GM12878 (cell line): Measurements from ENCODE around the gene CHIA. TPM values are rescaled to one million over a fixed set of nuclear protein-coding genes. Genes with fewer than 3 reads are reported as not detected.

ENCODE experiments used
- ATAC-seq: fragments of 200-7000 bp; cut with Tn5 transposase; 3 replicates; pipeline ENCODE4 v1.9.1; 2020; ENCODE audit warnings: mild to moderate bottlenecking, moderate library complexity
- BruUV-seq: library from RNA; stranded (reverse); fragments of 400-500 nt; replicated peaks from 2 replicates; lab custom pipeline; 2021; lab: Mats Ljungman, UMichigan
- CTCF ChIA-PET: fragments of 300-600 bp; sonication (Branson Sonifier 250); formaldehyde crosslinking; extraction: SDS; loops from one replicate; lab custom pipeline; 2021; ENCODE audit warnings: inconsistent platforms; lab: Yijun Ruan, JAX
- POLR2A ChIA-PET: fragments of 350-600 bp; formaldehyde crosslinking; extraction: SDS; loops from one replicate; lab custom pipeline; 2021; ENCODE audit warnings: inconsistent platforms; lab: Charles Lee
- RAD21 ChIA-PET: fragments of 300-600 bp; sonication (Branson Sonifier 250); formaldehyde crosslinking; loops from one replicate; lab custom pipeline; 2023; ENCODE audit warnings: antibody characterized with exemption; ENCODE audit not compliant: unreplicated experiment; lab: Charles Lee
- SMC1A ChIA-PET: fragments of 300-600 bp; sonication (Branson Sonifier 250); formaldehyde crosslinking; loops from one replicate; lab custom pipeline; 2023; ENCODE audit not compliant: unreplicated experiment, uncharacterized antibody; lab: Charles Lee
- DNase-seq: peaks from one replicate; pipeline ENCODE4 v3.0.0-alpha.2; 2011; ENCODE audit warnings: low read depth, low spot score
- FAIRE-seq: peaks from 3 replicates; lab custom pipeline; 2011; peaks lifted over from hg19 to GRCh38; lab: Jason Lieb, UNC
- H2AFZ ChIP-seq: 2 replicates; pipeline ENCODE4 v1.6.0; 2011; ENCODE audit warnings: low read depth, low read length, control low read depth; ENCODE audit not compliant: control insufficient read depth
- H3K27ac ChIP-seq: 2 replicates; pipeline ENCODE4 v1.5.1; 2011; ENCODE audit warnings: control low read depth; ENCODE audit not compliant: control insufficient read depth, insufficient read depth
- H3K27me3 ChIP-seq, 2 experiments: replicated peaks in 1 of 2; 2 replicates each; pipeline versions ENCODE4 v1.6.0 to v1.6.1; 2011; ENCODE audit warnings: low read length in 1 of 2; ENCODE audit not compliant: control insufficient read depth in 2 of 2, insufficient read depth in 2 of 2
- H3K36me3 ChIP-seq, 2 experiments: 2 replicates each; pipeline ENCODE4 v1.5.1; 2011; ENCODE audit warnings: low read length in 1 of 2; ENCODE audit not compliant: control insufficient read depth in 2 of 2, insufficient read depth in 2 of 2
- H3K4me1 ChIP-seq: 2 replicates; pipeline ENCODE4 v1.6.1; 2011; ENCODE audit warnings: mild to moderate bottlenecking, low read length, moderate library complexity, mixed read lengths; ENCODE audit not compliant: control insufficient read depth, insufficient read depth
- H3K4me2 ChIP-seq: 2 replicates; pipeline ENCODE4 v1.6.0; 2011; ENCODE audit warnings: control low read depth; ENCODE audit not compliant: control insufficient read depth, insufficient read depth
- H3K4me3 ChIP-seq: fragments of 200-600 bp; sonication (generic); 2 replicates; pipeline ENCODE4 v1.5.1; 2016
- H3K79me2 ChIP-seq: 2 replicates; pipeline ENCODE4 v1.6.0; 2011; ENCODE audit warnings: low read length; ENCODE audit not compliant: control insufficient read depth, insufficient read depth
- H3K9ac ChIP-seq: 2 replicates; pipeline ENCODE4 v1.8.0; 2011; ENCODE audit warnings: low read length, control low read depth, mixed read lengths; ENCODE audit not compliant: control insufficient read depth, insufficient read depth
- H3K9me3 ChIP-seq: replicated peaks from 3 replicates; pipeline ENCODE4 v1.5.1; 2011; ENCODE audit warnings: mild to moderate bottlenecking, low read length; ENCODE audit not compliant: control insufficient read depth, insufficient read depth
- H4K20me1 ChIP-seq: 2 replicates; pipeline ENCODE4 v1.6.0; 2011; ENCODE audit not compliant: control insufficient read depth, insufficient read depth
- ATF2 ChIP-seq: IDR thresholded peaks from 2 replicates; pipeline ENCODE4 v1.6.1; 2012; ENCODE audit warnings: low read length, inconsistent platforms
- BCL11A ChIP-seq: IDR thresholded peaks from 2 replicates; pipeline ENCODE4 v1.6.1; 2011; ENCODE audit warnings: low read depth, low read length
- CBFB ChIP-seq: IDR thresholded peaks from 2 replicates; pipeline ENCODE4 v1.6.1; 2016; ENCODE audit warnings: antibody characterized with exemption, low read depth
- CREM ChIP-seq: IDR thresholded peaks from 2 replicates; pipeline ENCODE4 v1.6.1; 2014; ENCODE audit warnings: antibody characterized with exemption, low read depth
- EED ChIP-seq: sonication (generic); IDR thresholded peaks from 2 replicates; pipeline ENCODE4 v1.6.1; 2016; ENCODE audit warnings: antibody characterized with exemption, low read depth
- ESRRA ChIP-seq: IDR thresholded peaks from 2 replicates; pipeline ENCODE4 v1.6.1; 2012; ENCODE audit warnings: mild to moderate bottlenecking, low read length, improper control_type of control experiment
- FOXM1 ChIP-seq: IDR thresholded peaks from 2 replicates; pipeline ENCODE4 v1.6.1; 2012; ENCODE audit warnings: low read depth, mild to moderate bottlenecking, inconsistent platforms, low read length, moderate library complexity
- IRF4 ChIP-seq: IDR thresholded peaks from 2 replicates; pipeline ENCODE4 v1.6.1; 2011; ENCODE audit warnings: low read depth, low read length
- JUNB ChIP-seq: IDR thresholded peaks from 2 replicates; pipeline ENCODE4 v1.6.1; 2016; ENCODE audit warnings: antibody characterized with exemption, mild to moderate bottlenecking
- MEF2A ChIP-seq: IDR thresholded peaks from 2 replicates; pipeline ENCODE4 v1.6.1; 2011; ENCODE audit warnings: low read depth, mild to moderate bottlenecking, low read length, moderate library complexity; ENCODE audit not compliant: insufficient read depth
- NFIC ChIP-seq: IDR thresholded peaks from 2 replicates; pipeline ENCODE4 v1.6.1; 2012; ENCODE audit warnings: low read depth, mild to moderate bottlenecking, inconsistent platforms, low read length, moderate library complexity
- PAX5 ChIP-seq: IDR thresholded peaks from 2 replicates; pipeline ENCODE4 v1.6.1; 2011; ENCODE audit warnings: low read depth, low read length, borderline replicate concordance
- RUNX3 ChIP-seq: IDR thresholded peaks from 2 replicates; pipeline ENCODE4 v1.6.1; 2012; ENCODE audit warnings: low read length, inconsistent platforms
- SKIL ChIP-seq: fragments of 450-650 bp; IDR thresholded peaks from 2 replicates; pipeline ENCODE4 v1.6.1; 2017; ENCODE audit warnings: mild to moderate bottlenecking, low read depth, inconsistent platforms; ENCODE audit not compliant: poor library complexity, severe bottlenecking
- TAF1 ChIP-seq: IDR thresholded peaks from 2 replicates; pipeline ENCODE4 v1.6.1; 2011; ENCODE audit warnings: mild to moderate bottlenecking, low read depth, low read length, borderline replicate concordance
- TCF12 ChIP-seq: IDR thresholded peaks from 2 replicates; pipeline ENCODE4 v1.6.1; 2011; ENCODE audit warnings: low read depth, mild to moderate bottlenecking, low read length
- TCF3 ChIP-seq: IDR thresholded peaks from 2 replicates; pipeline ENCODE4 v1.6.1; 2012; ENCODE audit warnings: low read depth, mild to moderate bottlenecking, low read length, borderline replicate concordance; ENCODE audit not compliant: insufficient read depth
- YY1 ChIP-seq: IDR thresholded peaks from 2 replicates; pipeline ENCODE4 v1.6.1; 2011; ENCODE audit warnings: low read depth, mild to moderate bottlenecking, low read length
- ZBED1 ChIP-seq: IDR thresholded peaks from 2 replicates; pipeline ENCODE4 v1.6.1; 2016; ENCODE audit warnings: borderline replicate concordance
- ZNF24 ChIP-seq: fragments of 450-650 bp; IDR thresholded peaks from 2 replicates; pipeline ENCODE4 v1.6.1; 2017; ENCODE audit warnings: antibody characterized with exemption, mild to moderate bottlenecking
- ZNF274 ChIP-seq: IDR thresholded peaks from one replicate; pipeline ENCODE4 v1.8.0; 2011; ENCODE audit not compliant: insufficient read length, insufficient read depth
- WGBS: methylation state at CpG from one replicate; pipeline ENCODE4 v1.1.6; 2016; ENCODE audit warnings: low lambda C conversion rate; ENCODE audit not compliant: insufficient replicate concordance, insufficient coverage; ENCODE audit errors: missing lambda C conversion rate; 5-methylcytosine and 5-hydroxymethylcytosine counted together
- in situ Hi-C: fragments of 300-500 bp; cut with MboI; formaldehyde crosslinking; loops from 9 replicates; pipeline ENCODE4 v1.14.3; 2018; ENCODE audit warnings: mixed read lengths
- intact Hi-C: fragments of 100-400 bp; cut with micrococcal nuclease; formaldehyde crosslinking; loops from one replicate; pipeline ENCODE4 v1.14.2; 2022; ENCODE audit not compliant: unreplicated experiment
- polyA plus RNA-seq, 11 experiments: library from polyadenylated mRNA; depleted of rRNA in 4 of 11; unstranded in 6 of 11; stranded (reverse) in 5 of 11; fragments of >200 nt; fragmentation: Nextera tagmentation in 4 of 11; fragmentation: Illumina TruSeq in 1 of 11; extraction: Ambion mirVana in 4 of 11; extraction: Trizol in 1 of 11; gene quantifications; 1 replicate in 1 of 11; 2 replicates in 10 of 11; pipeline versions ENCODE4 v1.2.1 to v1.2.3, GENCODE V29; 2011 to 2016; ENCODE audit warnings: inconsistent platforms in 2 of 11, missing spikeins in 2 of 11, low read depth in 1 of 11
- total RNA-seq, 4 experiments: library from RNA; depleted of rRNA in 3 of 4; stranded (reverse); fragments of >200 nt in 3 of 4; fragmentation: Illumina TruSeq in 1 of 4; extraction: Trizol in 1 of 4; gene quantifications; 2 replicates each; pipeline versions ENCODE4 v1.2.1 to v1.2.3, GENCODE V29; 2013 to 2021
- TF ChIP-seq, protein P1 (sequence below): IDR thresholded peaks from 2 replicates; pipeline ENCODE4 v1.6.1; 2011; ENCODE audit warnings: borderline replicate concordance, low read depth, mild to moderate bottlenecking, moderate library complexity, low read length; ENCODE audit not compliant: insufficient read depth, poor library complexity, severe bottlenecking

Gene CHIA
- total and polyA plus RNA-seq, 10 of the 15 experiments (the other 5 are each of a cell fraction or from before 2014, with no cell fraction given) = 0.21 TPM; not detected in 9

DNA sequence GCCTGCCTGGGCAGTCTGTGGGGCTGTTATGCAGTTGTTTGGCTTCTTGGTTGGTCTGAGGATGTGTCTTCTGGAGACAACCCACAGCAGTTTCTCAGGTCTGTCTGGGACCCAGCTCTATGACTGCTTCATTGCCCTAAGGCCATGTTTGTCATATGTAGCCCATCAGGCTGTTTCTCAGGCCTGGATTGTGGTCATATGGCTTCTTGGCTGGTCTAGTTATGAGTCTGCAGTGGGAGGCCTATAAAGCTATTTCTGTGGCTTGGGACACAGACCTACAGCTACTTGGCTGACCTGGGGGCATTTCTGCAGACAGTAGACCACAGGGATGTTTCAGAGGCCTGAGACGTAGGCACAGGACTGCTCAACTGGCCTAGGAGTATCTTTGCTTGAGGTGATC lies 41.5 kb downstream of the CHIA start:
- Histone ChIP-seq H3K27ac (0 out of 2 replicates have a peak overlapping the region, but pooled peaks have one; percentile 35), H3K4me3 (no peak overlapping the region), H3K4me1 (peaks cover 17% of the 10 kb centered on the region), H2AFZ (no peak overlapping the region; the same call in 1 of the 2 replicates), H3K9me3 (peaks cover 2% of the 10 kb centered on the region; the same call in 2 of the 3 replicates), H4K20me1 (no peaks in the 10 kb centered on the region), H3K36me3 (no peaks in the 10 kb centered on the region), H3K4me2 (peak overlapping the region; percentile 1), H3K9ac (no peak overlapping the region), H3K27me3 (no peaks in the 10 kb centered on the region), H3K79me2 (no peaks in the 10 kb centered on the region)
- in situ Hi-C loops (loop anchor here (5.0 kb wide), 1 partner anchor 110 kb away; no protein-coding TSS in a partner anchor), intact Hi-C loops (loop anchor here (5.0 kb wide), 1 partner anchor 300 kb away; no protein-coding TSS in a partner anchor)
- DNase-seq (peak; percentile 46), FAIRE-seq (peak; percentile 75), ATAC-seq (peak; percentile 86)
- CTCF ChIA-PET = interaction anchor here (0.8 to 6.3 kb wide), 6 partner anchors 68 to 302 kb away, joined by 3 to 84 read pairs (median 4); partner anchors contain the start of gene CHI3L2
- RAD21 ChIA-PET = interaction anchor here (1.1 to 1.9 kb wide), 3 partner anchors 107 to 112 kb away, joined by 3 to 9 read pairs (median 5); no protein-coding TSS in a partner anchor
- BruUV-seq = no TSS peak
- SMC1A ChIA-PET = interaction anchor here (1.3 to 4.8 kb wide), 3 partner anchors 11 to 302 kb away, joined by 4 to 49 read pairs (median 28); no protein-coding TSS in a partner anchor
- WGBS = 0% methylated on average over 1 of the region's 1 CpG
- POLR2A ChIA-PET = no interaction called here
- TF ChIP-seq TCF3 (no peak), BCL11A (peak; percentile 49; the same call in 1 of the 2 replicates), CBFB (peak; percentile 77; the same call in 1 of the 2 replicates), SKIL (peak; percentile 28), PAX5 (peak; percentile 62; the same call in 1 of the 2 replicates), ESRRA (no peak), TAF1 (0 out of 2 replicates have a peak, but pooled peaks have one; percentile 12), NFIC (peak; percentile 80), TCF12 (peak; percentile 49; the same call in 1 of the 2 replicates), CREM (peak; percentile 49; the same call in 1 of the 2 replicates), YY1 (peak; percentile 40), ZNF274 (no peak), IRF4 (peak; percentile 90), EED (peak; percentile 63), ZBED1 (0 out of 2 replicates have a peak, but pooled peaks have one; percentile 51), RUNX3 (peak; percentile 97), ZNF24 (no peak), MEF2A (peak; percentile 69), FOXM1 (peak; percentile 76; the same call in 1 of the 2 replicates), JUNB (peak; percentile 79), ATF2 (peak; percentile 90)
- TF ChIP-seq, protein P1, sequence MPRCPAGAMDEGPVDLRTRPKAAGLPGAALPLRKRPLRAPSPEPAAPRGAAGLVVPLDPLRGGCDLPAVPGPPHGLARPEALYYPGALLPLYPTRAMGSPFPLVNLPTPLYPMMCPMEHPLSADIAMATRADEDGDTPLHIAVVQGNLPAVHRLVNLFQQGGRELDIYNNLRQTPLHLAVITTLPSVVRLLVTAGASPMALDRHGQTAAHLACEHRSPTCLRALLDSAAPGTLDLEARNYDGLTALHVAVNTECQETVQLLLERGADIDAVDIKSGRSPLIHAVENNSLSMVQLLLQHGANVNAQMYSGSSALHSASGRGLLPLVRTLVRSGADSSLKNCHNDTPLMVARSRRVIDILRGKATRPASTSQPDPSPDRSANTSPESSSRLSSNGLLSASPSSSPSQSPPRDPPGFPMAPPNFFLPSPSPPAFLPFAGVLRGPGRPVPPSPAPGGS = peak; percentile 92
